ENCODE data around the gene HOXC4. TPM values are rescaled to one million over a fixed set of nuclear protein-coding genes. Genes with fewer than 3 reads are reported as not detected.

The HOXC4 gene
- total RNA-seq, 1 experiment from 2014 or later, result not detected

DNA sequence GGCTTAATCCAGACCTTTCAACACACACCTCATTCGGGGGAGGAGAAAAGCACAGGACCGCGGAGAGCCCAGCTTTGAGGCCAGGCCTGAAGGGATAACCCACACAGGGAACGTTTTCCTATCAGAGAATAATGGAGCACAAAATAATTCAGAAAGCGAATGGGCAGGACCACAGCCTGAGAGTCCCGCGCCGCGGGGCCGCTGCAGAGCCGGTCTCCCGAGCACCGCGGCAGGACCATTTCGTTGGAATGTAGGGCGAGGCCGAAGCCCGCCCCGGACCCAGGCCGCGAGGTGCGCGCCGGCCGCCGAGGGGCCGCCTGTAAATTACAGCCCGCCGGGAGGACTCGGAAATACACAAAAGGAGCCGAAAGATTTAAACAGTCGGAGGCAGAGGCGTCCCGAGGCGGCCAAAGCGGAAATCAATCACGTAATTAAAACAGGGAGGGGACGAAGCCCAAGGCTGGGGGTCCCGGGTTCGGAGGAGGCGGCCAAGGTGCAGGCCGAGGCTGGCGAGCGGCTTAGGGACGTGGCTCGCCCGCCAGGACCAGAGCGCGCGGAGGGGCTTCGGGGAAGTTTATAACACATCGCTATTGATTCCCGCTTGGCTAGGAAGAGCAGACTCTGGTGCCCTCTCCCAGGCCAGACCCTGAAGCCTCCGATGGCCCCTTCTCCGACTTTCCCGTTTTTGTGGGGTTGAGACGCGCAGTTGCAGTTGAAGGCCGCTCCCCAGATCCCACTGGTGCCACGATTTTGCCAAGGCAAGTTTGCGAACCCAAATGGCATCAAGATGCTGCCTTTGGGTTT lies 6.3 kb upstream of the HOXC4 start:
- Histone ChIP-seq H3K79me1 (ENCODE audit: insufficient read depth, low read depth, low read length, poor library complexity, severe bottlenecking) (no peaks in the 10 kb centered on the region), H3T11ph (ENCODE audit: low read length) (no peak overlapping the region), H4K8ac (replicated peaks; ENCODE audit: insufficient read length, low read depth, low read length) (no peak overlapping the region), H2BK5ac (ENCODE audit: insufficient read length, low read length) (no peak overlapping the region), H4K20me1 (ENCODE audit: control insufficient read depth, insufficient read depth, insufficient read length) (no peaks in the 10 kb centered on the region), H3K4me1 (ENCODE audit: insufficient read depth, low read length) (no peaks in the 10 kb centered on the region), H3K9ac (ENCODE audit: extremely low read depth, insufficient read length, low read length) (no peak overlapping the region), H3K14ac (ENCODE audit: insufficient read depth, low read length) (no peak overlapping the region; the same call in 1 of the 2 replicates), H4K5ac (ENCODE audit: insufficient read length, low read depth, low read length) (no peak overlapping the region), H2AK5ac (ENCODE audit: insufficient read length, low read length) (no peak overlapping the region), H4K91ac (ENCODE audit: insufficient read length, low read depth, low read length) (no peak overlapping the region), H2BK12ac (ENCODE audit: insufficient read length, low read depth, low read length) (no peak overlapping the region), H3K18ac (ENCODE audit: insufficient read length, low read depth, low read length) (no peak overlapping the region), H3K4me2 (ENCODE audit: insufficient read depth, insufficient read length, low read length) (no peak overlapping the region), H2BK15ac (ENCODE audit: low read depth, low read length) (no peak overlapping the region), H3K4ac (ENCODE audit: low read depth, low read length) (no peak overlapping the region), H2AFZ (ENCODE audit: low read length) (no peak overlapping the region), H3K23me2 (ENCODE audit: insufficient read length, low read depth, low read length, poor library complexity, severe bottlenecking) (no peaks in the 10 kb centered on the region), H3K27me3 (ENCODE audit: insufficient read depth, low read length) (peaks cover 99% of the 10 kb centered on the region), H2BK120ac (ENCODE audit: low read depth, low read length, poor library complexity, severe bottlenecking) (no peak overlapping the region), H3K9me3 (ENCODE audit: control insufficient read depth, low read depth, low read length) (no peaks in the 10 kb centered on the region), H2BK20ac (ENCODE audit: low read depth, low read length, poor library complexity, severe bottlenecking) (no peak overlapping the region), H3K79me2 (ENCODE audit: insufficient read depth, low read length) (no peaks in the 10 kb centered on the region), H3K56ac (ENCODE audit: insufficient read length, low read depth, low read length) (no peak overlapping the region), H3K23ac (ENCODE audit: insufficient read length, low read depth, low read length) (no peak overlapping the region), H3K27ac (ENCODE audit: insufficient read length, low read depth, low read length) (no peak overlapping the region)
- no peak overlapping the region for H3K27ac Mint-ChIP-seq
- peak overlapping the region in 1 of 2 experiments; percentile 57; a peak in 2 of 5 replicates for H3K4me3 Mint-ChIP-seq
- peak; percentile 67 for DNase-seq
- H3K27me3 Mint-ChIP-seq (ENCODE audit: low read depth), result peaks cover 100% of the 10 kb centered on the region
- peaks cover 2 to 13% of the 10 kb centered on the region in 2 experiments; a peak in 3 of 5 replicates for H3K9me3 Mint-ChIP-seq
- peaks cover 3 to 27% of the 10 kb centered on the region in 2 experiments for H3K4me1 Mint-ChIP-seq
- TF ChIP-seq, protein P1, sequence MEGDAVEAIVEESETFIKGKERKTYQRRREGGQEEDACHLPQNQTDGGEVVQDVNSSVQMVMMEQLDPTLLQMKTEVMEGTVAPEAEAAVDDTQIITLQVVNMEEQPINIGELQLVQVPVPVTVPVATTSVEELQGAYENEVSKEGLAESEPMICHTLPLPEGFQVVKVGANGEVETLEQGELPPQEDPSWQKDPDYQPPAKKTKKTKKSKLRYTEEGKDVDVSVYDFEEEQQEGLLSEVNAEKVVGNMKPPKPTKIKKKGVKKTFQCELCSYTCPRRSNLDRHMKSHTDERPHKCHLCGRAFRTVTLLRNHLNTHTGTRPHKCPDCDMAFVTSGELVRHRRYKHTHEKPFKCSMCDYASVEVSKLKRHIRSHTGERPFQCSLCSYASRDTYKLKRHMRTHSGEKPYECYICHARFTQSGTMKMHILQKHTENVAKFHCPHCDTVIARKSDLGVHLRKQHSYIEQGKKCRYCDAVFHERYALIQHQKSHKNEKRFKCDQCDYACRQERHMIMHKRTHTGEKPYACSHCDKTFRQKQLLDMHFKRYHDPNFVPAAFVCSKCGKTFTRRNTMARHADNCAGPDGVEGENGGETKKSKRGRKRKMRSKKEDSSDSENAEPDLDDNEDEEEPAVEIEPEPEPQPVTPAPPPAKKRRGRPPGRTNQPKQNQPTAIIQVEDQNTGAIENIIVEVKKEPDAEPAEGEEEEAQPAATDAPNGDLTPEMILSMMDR (conservative IDR thresholded peaks at IDR 0.05), result no peak
- no peaks in the 10 kb centered on the region for H3K36me3 Mint-ChIP-seq (ENCODE audit: insufficient read depth in 1 of 3, low read depth in 3 of 3)
- no CpG with 5 or more reads among the region's 61 CpGs for WGBS (ENCODE audit: extremely low coverage, insufficient read length, low lambda C conversion rate)

All from H9 (cell line).